NOMO-1 treated with DMSO at 0.1 percent for 48 hours (cell line): ENCODE measurements around the gene F9.
"Not testable (repeated sequence)": the region's sequence is repeated elsewhere in the genome, so short reads cannot be mapped to it uniquely, and the experiment has no call there.

ENCODE experiments used
- DNase-seq: peaks from one replicate; lab custom pipeline; 2025; ENCODE audit not compliant: unreplicated experiment; lab: John Stamatoyannopoulos, UW

The F9 gene

GRCh38 chrX:139530550-139530949 is at the start of gene F9:
F9 (plus strand) TSS chrX:139530739; CDS start chrX:139530765, 26 bp downstream.
- no peak for DNase-seq

- no peak for DNase-seq
These were observed 46.8 kb upstream of the F9 start for GRCh38 chrX:139483699-139484098.

- no peak for DNase-seq
These were observed 45.9 kb upstream of the F9 start for GRCh38 chrX:139484591-139484990.

DNA sequence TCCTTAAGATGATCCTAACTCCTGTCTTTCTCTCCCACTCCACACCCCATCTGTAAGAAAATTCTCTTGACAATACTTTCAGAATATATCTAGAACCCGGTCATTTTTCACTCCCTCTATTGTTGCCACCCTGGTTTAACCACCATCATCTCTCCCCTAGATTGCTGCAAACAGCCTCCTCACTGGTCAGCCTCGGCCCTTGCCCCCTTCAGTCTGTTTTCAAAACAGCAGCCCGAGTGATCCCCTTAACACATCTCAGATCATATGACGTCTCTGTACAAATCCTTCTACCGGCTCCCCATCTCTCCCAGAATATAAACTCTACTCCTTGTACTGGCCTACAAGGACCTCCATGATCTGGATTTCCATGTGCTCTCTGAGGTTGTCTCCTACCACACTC is 35.2 kb upstream of the F9 start:
- no peak for DNase-seq

GRCh38 chrX:139506333-139506732 is 24.2 kb upstream of the F9 start:
- peak; percentile 39 for DNase-seq

DNA sequence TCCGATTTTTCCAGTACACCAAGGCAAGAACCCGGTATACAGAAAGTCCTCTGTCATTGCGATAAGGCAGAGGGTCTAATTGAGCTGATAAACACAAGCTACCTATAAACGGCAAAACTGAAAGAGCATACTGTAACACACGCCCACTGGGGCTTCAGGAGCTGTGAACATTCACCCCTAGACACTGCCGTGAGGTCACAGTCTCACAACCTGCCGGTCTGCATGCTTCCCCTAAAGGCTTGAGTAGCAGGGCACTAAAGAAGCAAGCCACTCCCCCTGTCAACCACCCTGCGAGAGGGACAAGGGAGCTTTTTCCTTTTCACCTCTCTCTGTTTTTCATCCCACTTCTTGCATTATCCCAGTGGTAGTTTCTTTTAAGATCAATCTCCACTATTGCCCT is 22.4 kb upstream of the F9 start:
- DNase-seq = no peak

- DNase-seq = peak; percentile 43
These were observed 12.1 kb upstream of the F9 start for GRCh38 chrX:139518475-139518874.

GRCh38 chrX:139528829-139529228 is 1.7 kb upstream of the F9 start:
- DNase-seq = not testable (repeated sequence)

GRCh38 chrX:139532834-139533233 is 2.3 kb downstream of the F9 start:
- no peak for DNase-seq

GRCh38 chrX:139533444-139533843 is 2.9 kb downstream of the F9 start:
- no peak for DNase-seq

GRCh38 chrX:139538907-139539790 is 8.6 kb downstream of the F9 start:
- DNase-seq = no peak

GRCh38 chrX:139542652-139543051 is 12.1 kb downstream of the F9 start:
- no peak for DNase-seq

DNA sequence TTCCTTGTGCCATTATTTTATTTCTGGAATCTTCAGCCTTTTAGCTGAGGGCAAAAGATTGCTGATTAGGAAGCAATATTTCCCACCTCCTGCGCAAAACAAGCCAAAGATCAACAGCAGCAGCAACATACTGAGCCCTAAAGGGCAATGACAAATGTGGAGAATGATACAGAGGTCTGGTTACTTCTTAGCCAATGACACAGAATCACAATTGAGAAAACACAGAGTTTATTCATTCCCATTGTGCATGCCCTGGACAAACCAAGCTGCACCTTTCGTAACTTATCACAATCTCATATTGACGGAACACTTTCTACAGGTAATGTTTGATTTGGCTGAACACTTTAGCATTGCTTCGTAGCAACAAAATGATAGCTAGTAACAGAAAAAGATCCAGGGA is 13.4 kb downstream of the F9 start:
- DNase-seq = no peak

DNA sequence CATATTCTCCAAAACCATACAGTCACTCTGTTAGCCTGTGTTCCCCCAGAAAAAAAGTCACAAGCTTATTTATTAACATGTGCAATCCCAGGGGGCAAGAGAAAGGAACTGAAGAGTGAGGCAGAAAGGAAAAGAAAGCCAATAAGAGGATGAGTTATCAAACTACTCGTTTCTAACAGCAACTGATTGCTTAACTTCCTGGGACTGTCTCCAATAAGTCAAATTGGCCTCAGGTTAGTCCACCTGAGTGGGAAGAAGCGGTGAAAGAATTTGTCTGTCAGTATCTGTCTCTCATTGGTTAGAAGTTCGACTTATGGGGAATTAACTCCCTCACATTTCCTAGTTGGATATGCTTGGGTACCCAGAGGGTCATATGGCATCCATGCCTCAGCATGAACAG is 14.1 kb downstream of the F9 start:
- DNase-seq = no peak

GRCh38 chrX:139554376-139554775 is 23.8 kb downstream of the F9 start:
- peak; percentile 19 for DNase-seq

DNA sequence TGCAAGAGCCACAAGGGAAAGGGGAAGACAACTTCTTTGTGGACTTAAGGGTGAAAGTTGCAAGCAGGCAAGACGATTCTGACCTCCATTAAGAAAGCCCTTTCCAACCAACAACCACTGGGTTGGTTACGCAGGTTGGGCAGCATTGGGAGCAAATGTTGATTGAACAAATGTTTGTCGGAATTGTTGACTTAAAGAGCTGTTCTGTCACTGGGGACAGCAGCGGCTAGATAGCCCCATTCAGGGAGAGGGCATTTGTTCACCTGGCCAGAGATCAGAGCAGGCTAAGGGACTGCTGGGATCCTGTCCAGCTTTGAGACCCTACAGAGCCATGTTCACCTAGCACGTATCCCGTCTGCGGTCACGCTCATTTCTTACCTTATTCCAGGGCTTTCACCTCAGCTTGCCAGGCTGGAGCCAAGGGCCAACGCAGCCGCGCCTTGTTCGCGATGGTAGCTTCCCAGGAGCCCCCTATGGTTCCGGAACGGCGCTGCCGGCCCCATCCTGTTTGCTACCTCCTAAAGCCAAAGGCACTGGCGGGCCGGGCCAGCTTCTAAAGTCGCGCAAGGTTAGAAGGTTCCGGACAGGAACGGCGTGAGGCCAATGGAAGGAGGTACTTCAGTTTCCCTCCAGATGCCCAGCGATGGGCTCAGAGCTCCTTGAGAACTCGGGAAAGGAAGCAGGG is 24.6 kb downstream of the F9 start:
- no peak for DNase-seq

DNA sequence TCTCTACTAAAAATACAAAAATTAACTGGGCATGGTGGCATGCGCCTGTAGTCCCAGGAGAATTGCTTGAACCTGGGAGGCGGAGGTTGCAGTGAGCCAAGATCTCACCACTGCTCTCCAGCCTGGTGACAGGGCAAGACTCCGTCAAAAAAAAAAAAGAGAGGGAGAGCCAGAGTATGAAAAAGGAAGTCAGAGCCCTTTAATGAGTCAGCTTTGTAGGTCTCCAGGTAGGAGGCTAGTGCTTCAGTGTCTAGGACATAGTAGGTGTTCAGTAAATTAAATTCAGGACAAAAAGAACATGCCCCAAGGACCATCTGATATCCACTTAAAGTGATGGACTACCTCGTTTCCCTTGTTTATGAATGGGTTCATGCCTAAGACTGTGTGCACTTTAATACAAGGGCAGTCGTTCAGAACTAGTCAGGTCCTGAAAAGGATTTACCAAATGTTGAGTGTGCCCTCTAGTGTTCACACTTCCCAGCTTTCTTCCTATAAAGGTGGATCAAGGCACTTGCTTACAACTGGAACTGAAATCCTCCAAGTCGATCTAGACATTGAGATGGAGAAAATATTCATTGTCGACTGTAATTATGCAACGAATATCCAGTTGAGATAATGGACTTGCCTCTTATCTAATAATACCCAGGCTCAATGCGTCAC is 29.0 kb downstream of the F9 start:
- peak; percentile 45 for DNase-seq

GRCh38 chrX:139560221-139560620 is 29.7 kb downstream of the F9 start:
- no peak for DNase-seq

GRCh38 chrX:139563251-139563650 is 32.7 kb downstream of the F9 start:
- no peak for DNase-seq

GRCh38 chrX:139566981-139567380 is 36.4 kb downstream of the F9 start:
- DNase-seq = no peak

GRCh38 chrX:139581068-139581467 is 50.5 kb downstream of the F9 start:
- DNase-seq = no peak

GRCh38 chrX:139585613-139586012 is 55.1 kb downstream of the F9 start:
- DNase-seq = no peak
